ENCODE measurements around the gene KLF6.

GRCh38 chr10:3754727-3755439 lies 30.1 kb downstream of the KLF6 start:
- TF ChIP-seq GATA2 (IDR thresholded peaks at IDR 0.05; ENCODE audit: low read depth, low read length) (no peak), GATA3 (IDR thresholded peaks at IDR 0.05; ENCODE audit: low read depth, low read length) (no peak)
